GM21526 (cell line): ENCODE results near the gene CANX.

ENCODE experiments used
- ATAC-seq: cut with Tn5 transposase; IDR thresholded peaks from one replicate; pipeline ENCODE4 v1.9.1; 2021; ENCODE audit warnings: moderate library complexity; ENCODE audit not compliant: unreplicated experiment, low FRiP score

Gene CANX

DNA sequence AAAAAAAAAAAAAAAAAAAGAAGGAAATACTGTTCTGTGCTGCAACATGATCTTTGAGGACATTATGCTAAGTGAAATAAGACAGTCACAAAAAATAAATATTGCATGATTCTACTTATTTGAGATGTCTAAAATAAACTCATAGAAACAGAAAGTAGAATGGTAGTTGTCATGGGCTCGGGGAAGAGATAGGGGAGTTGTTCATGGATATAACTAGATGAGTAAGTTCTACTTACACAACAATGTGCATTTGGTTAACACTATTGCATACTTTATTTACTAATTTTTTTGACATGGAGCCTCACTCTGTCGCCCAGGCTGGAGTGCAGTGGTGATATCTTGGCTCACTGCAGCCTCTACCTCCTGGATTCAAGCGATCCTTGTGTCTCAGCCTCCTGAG, 49.0 kb downstream of the CANX start:
- ATAC-seq: no peak

DNA sequence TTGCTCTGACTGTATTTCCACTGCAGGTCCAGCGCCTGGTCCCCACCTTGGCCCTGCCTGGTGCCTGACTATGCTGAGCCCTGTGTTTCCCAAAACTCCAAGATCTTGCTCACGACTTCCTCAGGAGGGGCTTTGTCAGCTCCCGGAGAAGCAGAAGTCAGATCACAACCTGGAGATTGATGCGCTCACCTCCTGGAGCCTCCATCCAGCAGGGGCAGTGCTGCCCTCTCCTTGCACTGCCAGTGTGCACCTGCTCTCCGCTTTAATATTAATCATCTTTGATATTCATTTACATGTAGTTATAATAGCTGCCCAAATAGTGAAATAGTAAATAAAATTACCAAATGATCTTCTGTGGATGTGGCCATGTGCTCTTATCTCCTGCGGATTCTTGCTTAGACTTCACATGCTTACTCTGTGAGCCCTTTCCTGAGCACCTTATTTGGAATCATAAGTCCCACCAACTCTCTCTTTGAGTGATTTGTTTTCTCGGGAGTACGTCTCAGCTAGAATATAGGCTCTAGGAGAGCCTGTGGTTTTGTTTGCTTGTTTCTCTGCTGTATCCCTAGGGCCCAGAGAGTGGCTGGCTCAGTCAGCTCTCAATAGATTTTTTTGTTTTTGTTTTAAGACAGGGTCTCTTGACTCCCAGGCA, 51.2 kb downstream of the CANX start:
- ATAC-seq: no peak

DNA sequence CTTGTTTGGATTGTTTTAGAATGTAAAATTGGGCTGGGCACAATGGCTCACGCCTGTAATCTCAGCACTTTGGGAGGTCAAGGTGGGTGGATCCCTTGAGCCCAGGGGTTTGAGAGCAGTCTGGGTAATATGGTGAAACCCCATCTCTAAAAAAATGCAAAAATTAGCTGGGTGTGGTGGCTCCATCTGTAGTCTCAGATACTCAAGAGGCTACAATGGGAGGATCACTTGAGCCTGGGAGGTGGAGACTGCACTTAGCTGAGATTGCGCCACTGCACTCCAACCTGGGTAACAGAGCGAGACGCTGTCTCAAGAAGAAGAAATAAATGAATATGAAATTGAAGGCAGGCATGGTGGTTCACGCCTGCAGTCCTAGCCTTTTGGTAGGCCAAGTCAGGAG, 55.2 kb downstream of the CANX start:
- no peak for ATAC-seq

DNA sequence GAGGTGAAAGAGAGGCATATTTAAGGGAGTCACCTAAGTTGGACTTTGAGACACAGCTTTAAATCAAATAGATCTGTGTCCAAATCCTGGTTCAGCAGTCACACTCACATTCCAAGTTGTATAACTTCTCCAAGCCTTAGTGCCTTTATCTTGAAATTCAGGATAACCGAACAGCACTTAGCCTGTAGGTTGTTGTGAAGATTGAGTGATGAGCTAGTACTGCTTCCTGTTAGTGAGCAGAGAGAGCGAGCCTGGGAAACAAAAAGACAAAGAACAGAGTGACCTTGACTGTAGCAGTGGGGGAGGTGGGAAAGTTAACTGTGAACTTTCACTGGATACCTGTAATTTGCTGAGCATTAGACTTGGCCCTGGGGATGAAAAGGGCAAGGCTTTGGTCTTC, 56.3 kb downstream of the CANX start:
- ATAC-seq: no peak

DNA sequence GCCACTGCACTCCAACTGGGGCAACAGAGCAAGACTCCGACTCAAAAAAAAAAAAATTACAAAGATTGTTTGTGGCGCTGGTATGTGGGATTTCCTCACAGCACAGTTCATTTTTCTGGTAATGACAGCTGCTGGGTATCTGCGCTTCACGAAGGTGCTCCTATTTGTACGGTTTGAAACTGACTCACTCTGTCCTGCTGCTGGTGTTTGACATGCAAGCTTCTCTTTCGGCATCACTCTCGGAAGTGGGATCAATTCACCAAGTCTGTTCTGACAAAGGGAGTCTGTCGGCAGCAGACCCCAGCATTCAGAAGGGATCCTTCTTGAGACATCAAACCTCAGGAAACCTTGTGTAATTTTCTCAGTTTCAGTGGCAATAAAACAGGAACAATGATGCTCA, 60.2 kb downstream of the CANX start:
- ATAC-seq: no peak

DNA sequence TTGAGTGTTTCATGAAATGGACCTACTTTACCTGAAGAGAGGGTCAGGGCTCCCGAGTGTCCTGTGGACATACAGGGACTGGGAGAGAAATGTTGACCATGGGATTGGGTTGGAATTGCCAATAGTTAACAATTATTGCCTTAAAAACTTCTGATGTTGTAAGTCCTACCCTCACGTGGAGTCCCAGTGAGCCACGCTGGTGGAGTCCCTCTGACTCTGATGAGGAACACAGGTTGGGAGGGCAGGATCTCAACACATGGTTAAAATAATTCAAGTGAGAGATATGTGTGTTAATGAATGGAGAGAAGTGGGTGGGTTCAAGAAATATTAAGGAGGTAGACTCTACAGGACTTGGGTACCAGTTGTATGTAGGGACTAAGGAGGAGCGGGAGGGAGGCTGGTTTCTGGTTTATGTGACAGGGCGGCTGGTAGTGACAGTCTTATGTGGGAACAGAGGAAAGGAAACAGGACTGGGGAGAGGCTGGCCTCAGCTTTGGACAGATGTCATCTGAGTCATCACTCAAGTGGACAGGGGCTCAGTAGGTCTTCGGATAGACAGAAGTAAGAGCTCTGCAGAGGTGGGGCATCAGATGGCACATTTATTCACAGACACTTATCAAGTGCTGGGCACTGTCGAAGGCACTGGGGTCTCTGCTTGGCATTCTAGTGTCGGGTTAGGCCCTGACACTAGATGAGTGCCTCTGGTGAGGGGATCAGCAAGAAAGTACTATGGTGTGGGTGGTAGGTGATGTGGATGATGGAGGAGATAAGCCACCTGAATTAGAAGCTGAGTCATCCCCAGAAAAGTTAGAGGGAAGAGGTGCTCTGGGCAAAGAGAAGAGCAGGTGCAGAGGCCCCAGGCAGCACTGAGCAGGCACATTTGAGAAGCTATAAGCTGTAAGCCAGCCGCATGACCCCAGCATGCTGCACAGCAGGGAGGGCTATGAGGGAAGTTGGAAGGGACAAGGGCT, 61.1 kb downstream of the CANX start:
- ATAC-seq: peak; percentile 55

DNA sequence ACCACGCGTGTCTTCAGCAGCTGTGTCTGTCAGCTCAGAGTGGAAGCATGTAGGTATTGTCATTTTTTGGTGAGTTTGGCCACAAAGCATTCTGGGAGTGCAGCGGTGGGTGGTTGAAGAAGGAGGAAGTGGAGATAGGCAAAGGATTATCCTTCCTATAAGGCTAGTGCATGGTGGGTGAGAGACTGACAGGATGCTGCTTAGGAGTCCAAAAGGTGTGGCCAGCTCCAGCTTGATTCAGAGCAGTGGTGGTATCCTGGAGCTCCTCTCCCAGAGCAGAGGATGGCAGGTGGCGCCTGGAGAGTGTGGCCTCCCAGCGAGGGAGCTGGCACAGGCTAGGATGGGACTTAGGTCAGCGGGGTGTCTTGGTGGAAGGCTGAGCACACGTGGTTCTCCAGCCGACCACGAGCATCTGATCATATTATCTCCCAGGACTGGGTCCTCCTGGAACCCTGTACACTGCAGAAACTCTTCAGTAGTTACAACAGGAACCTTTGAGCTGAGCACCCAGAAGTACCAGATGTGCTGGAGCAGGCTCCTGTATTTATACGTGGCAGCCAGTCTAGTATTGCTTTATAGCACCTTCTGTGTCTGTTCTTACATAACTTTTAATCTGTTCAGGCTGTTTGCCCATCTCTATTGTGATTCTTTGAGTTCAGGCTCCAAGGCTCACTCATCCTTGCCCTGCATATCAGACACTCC, 63.5 kb downstream of the CANX start:
- no peak for ATAC-seq

DNA sequence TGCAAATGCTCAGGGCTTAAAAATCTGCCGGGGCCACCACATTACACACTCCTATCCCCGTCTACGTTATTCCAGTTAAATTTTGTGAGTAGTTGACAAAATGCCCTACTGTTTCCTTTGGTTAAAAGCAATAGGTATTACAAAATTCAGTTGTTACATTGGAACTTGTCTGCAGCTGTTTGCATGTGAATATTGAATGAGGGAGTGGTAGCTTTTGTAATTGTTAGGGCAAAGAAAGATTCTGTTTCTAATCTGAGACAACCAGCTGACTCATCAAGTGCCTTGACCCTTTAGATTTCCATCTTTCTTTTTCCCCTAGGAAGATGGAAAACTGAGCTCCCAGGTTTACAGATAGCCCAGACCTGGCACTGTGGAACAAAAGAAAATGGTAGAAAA, 64.0 kb downstream of the CANX start:
- no peak for ATAC-seq

DNA sequence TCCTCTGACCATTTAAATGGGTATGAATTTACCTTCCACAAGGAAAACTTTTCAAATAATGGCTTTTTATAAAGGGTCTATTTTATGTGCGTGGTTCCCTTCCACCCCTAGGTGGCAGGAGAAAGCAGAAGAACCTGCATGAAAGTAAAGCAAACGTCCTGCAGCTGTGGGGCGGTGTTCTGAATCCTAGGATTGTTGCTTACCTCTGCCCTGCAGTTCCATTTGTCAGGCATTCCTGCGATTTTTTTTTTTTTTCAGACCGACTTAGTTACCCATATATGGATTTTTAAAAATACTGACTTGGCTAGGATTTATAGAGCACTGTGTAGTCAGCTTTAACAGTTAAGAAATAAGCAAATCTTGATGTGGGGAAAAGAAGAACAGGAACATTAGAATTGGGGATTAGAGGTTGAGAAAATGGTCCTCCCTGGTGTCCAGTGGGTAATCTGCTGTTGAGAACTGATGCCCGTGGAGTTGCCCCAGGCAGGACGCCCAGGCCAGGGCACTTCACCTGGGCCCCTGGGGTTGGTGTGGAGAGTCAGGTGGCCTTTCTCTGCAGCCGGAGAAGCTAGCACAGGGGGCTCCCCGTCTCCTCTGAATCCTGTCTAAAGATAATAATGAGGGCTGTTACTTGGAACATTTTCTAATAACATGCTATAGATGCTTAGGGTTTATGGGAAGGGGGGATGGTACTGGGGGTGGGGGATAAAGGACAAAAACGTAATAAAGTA, 64.6 kb downstream of the CANX start:
- peak; percentile 42 for ATAC-seq

DNA sequence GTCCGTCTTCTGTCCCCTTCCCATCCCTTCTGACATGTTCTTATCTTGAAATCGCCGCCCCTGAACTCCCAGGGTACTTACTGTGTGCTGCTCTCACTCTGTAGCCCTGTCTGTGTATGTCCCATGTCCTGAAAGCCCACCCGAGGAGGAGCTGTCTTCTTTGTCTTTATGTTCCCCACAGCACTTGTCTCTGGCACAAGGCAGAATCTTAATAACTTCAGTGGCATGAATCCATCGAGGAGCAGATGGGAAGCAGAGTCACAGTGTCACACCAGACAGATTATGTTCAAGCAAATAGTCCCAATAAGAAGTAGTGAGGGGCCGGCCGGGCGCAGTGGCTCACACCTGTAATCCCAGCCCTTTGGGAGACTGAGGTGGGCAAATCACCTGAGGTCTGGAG, 65.3 kb downstream of the CANX start:
- no peak for ATAC-seq

DNA sequence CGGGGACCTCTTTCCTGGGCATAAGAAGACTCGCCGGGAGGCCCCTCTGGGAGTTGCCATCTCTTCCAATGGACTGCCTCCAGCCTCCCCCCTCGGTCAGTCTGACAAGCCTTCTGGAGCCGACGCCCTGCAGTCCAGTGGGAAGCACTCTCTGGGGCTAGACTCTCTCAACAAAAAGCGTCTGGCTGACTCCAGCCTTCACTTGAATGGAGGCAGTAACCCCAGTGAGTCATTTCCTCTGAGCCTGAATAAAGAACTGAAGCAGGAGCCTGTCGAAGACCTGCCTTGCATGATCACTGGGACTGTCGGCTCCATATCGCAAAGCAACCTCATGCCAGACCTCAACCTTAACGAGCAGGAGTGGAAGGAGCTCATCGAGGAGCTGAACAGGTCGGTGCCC, 66.6 kb downstream of the CANX start:
- ATAC-seq: no peak

DNA sequence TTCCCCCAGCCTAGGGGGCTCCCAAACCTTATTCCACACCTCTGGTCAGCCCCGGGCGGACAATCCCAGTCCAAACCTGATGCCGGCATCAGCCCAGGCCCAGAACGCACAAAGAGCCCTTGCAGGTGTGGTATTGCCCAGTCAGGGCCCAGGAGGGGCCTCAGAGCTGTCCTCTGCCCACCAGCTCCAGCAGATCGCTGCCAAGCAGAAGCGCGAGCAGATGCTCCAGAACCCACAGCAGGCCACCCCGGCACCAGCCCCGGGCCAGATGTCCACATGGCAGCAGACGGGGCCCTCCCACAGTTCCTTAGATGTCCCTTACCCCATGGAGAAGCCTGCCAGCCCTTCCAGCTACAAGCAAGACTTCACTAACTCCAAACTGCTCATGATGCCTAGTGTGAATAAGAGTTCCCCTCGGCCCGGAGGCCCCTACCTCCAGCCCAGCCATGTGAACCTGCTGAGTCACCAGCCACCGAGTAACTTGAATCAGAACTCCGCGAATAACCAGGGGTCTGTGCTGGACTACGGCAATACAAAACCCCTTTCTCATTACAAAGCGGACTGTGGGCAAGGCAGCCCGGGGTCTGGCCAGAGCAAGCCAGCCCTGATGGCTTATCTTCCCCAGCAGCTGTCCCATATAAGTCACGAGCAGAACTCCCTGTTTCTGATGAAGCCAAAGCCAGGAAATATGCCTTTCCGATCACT, 67.4 kb downstream of the CANX start:
- no peak for ATAC-seq

DNA sequence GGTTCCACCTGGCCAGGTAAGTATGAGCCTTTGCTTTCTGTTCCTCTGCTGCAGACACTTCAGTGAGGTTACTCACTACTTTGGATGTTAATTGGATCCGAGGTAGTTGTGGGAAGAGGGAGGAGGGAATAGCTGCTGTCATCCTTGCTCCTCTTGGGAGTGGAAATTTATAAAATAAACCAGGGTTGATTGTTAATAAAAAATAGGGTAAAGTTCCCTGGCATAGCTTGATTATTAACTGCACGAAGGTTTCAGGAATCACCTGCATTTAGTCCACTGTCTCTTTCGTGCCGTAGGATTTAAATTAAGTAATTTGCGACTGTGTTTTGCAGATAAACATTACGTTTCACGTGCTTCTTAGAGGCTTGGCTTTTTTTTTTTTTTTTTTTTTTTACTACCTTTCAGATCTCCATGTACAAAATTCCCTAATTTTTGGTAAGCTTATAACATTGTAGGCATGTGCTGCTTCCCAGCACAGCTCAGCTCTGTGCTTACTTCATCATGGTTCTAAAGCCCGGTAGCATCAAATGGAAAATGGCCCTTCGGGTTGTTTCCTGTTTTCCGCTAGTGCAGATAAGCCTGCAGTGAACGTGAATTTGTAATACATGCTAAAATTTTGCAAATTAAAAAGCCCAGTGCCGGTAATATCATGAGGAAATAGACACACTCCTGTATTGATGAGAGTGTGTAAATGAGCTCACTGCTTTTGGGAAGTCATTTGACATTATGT, 68.1 kb downstream of the CANX start:
- ATAC-seq: no peak

DNA sequence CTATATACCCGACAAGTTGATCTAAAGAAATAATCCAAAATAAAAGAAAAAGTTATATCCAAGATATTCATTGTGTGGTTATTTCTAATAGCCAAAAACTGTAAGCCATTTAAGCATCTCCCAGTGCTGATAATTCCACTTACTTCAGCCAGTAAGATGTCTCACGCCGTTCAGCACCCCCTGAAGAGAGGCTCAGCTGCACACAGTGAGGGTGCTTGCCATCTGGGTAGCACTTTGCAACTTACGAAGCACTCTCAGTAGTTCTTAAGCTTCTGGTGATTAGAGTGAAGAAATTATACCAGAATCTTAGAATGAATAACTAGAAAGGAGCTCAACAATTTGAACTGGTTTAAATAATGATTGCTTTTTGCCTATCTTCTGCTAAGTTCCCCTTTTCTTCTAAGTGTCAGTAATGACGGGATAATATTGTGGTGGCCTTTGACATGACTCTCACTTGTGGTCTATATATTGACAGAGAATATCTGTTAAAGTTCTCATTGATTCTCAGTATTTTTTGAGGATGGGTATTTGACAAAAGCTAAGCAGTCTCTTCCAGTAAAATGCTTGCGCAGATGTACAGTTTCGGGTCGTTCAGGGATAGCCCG, 68.8 kb downstream of the CANX start:
- ATAC-seq: no peak

DNA sequence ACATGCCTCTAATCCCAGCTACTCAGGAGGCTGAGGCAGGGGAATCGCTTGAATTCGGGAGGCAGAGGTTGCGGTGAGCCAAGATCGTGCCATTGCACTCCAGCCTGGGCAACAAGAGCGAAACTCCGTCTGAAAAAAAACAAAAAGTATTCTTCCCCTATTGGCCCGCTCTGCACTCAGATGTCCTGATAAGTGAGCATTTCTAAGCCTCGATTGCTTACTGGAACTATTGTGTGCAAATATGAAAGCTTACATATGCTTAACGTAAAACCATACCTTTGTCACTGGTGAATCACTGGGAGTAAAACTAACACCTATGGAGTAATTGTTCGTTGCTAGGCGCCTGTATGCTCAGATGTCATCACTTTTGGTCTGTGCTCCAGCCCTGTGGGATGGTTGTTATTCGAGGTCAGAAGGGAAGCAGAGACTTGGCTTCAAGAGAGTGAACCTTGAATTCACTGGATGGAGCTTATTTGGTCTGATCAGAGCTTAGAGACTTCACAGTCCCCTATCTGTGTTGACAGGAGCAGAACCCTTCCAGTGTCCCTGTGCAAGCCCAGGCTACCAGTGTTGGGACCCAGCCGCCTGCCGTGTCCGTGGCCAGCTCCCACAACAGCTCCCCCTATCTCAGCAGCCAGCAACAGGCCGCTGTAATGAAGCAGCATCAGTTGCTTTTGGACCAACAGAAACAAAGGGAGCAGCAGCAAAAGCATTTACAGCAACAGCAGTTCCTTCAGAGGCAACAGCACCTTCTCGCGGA, 69.7 kb downstream of the CANX start:
- ATAC-seq: no peak

DNA sequence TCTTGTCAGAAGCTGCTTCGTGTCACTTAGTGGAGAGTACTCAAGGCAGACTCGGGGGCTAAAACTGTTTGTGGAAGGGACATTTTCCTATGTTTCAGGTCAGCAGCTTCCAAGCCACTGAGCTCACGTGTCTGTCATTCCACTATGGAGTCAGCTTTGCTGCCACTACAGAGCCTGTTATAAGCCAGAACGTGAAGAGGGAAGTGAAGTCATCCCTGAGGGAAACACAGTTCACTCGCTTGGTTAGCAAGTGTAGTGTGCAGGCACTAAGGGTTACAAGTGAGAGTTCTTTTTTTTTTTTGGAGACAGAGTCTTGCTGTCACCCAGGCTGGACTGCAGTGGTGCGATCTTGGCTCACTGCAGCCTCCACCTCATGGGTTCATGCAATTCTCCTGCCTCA, 70.5 kb downstream of the CANX start:
- ATAC-seq: no peak

DNA sequence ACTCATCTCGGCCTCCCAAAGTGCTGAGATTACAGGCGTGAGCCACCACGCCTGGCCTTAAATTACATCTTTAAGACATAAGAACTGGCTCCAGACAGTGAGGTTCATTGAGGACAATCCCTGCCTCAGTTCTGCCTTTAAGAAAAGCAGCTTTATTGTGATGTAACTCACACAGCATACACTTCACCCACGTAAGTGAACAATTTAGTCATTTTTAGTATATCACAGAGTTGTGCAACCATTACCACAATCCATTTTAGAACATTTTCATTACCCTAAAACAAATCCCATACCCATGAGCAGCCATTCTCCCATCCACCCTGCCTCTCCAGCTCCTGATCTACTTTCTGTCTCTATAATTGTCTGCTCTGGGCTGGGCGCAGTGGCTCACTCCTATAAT, 71.0 kb downstream of the CANX start:
- no peak for ATAC-seq

DNA sequence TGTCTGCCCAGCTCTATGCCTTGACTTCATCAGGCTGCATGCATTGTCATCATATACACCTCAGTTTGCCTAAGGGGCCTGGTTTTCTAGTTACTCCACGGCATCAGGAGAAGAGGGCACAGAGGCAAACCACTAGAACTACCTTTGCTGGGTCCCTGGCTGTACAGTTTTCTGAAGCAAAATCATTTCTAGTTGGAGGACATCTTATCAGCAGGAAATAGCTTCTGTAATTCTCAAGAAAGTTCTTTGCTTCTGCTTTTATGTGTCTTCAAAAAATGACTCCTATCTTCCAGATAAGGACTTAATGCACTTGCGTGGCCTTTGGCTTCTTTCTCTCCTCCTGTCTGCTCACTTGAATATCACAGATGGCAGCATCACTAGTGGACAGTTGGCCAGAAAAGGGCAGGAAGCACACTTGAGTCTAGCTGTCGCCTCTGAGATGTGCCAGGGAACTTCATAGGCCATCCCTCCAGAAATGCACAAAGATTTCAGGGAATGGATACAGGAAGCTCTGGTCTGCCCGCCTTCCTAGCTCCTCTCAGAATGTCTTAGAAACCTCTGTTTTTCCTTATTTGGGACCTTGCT, 72.6 kb downstream of the CANX start:
- ATAC-seq: no peak
